Measurements from ENCODE around the gene SOX2. TPM values are rescaled to one million over a fixed set of nuclear protein-coding genes. Genes with fewer than 3 reads are reported as not detected.

The SOX2 gene
- total and polyA plus RNA-seq, 2 experiments from 2014 or later: not detected

- no peaks in the 10 kb centered on the region for H3K4me1 ChIP-seq (ENCODE audit: insufficient read depth)
- H3K9me3 ChIP-seq (ENCODE audit: low read depth): no peaks in the 10 kb centered on the region
- H2AFZ ChIP-seq: no peak overlapping the region
- no peaks in the 10 kb centered on the region for H3K9me2 ChIP-seq (ENCODE audit: insufficient read depth)
- H3K9ac ChIP-seq: no peak overlapping the region
- H4K20me1 ChIP-seq (ENCODE audit: insufficient read depth): no peaks in the 10 kb centered on the region
- H3K27ac ChIP-seq: no peak overlapping the region
- H3K4me3 ChIP-seq: no peak overlapping the region
- DNase-seq: no peak
- H3K4me2 ChIP-seq (ENCODE audit: unreplicated experiment): no peak overlapping the region
- no peak for TF ChIP-seq EZH2phosphoT487 (IDR thresholded peaks at IDR 0.05; ENCODE audit: insufficient read depth, low read depth)
- no peak for TF ChIP-seq EZH2 (IDR thresholded peaks at IDR 0.05; ENCODE audit: insufficient read depth, poor library complexity, severe bottlenecking)
- in situ Hi-C loops (cut with MboI): no loop called here
- 12 to 16% methylated on average over 6 of the region's 6 CpGs for WGBS, 2 experiments (ENCODE audit: low coverage in 1 of 2, low lambda C conversion rate in 2 of 2, missing lambda C conversion rate in 2 of 2)
- peaks cover 95% of the 10 kb centered on the region for H3K27me3 ChIP-seq (replicated peaks; ENCODE audit: insufficient read depth)
- H3K79me2 ChIP-seq (ENCODE audit: insufficient read depth): no peaks in the 10 kb centered on the region
- H3K36me3 ChIP-seq (ENCODE audit: low read depth): no peaks in the 10 kb centered on the region
- H3F3A ChIP-seq (ENCODE audit: insufficient read depth): no peaks in the 10 kb centered on the region
Measured at GRCh38 chr3:181717549-181718171, 5.9 kb downstream of the SOX2 start.

- in situ Hi-C loops (cut with MboI): no loop called here
- no peak overlapping the region for H3K27ac ChIP-seq
- H3K79me2 ChIP-seq (ENCODE audit: insufficient read depth): no peaks in the 10 kb centered on the region
- H3F3A ChIP-seq (ENCODE audit: insufficient read depth): no peaks in the 10 kb centered on the region
- H3K4me2 ChIP-seq (ENCODE audit: unreplicated experiment): no peak overlapping the region
- WGBS, 2 experiments (ENCODE audit: low coverage in 1 of 2, low lambda C conversion rate in 2 of 2, missing lambda C conversion rate in 2 of 2): 9 to 13% methylated on average over 3 of the region's 3 CpGs
- TF ChIP-seq EZH2phosphoT487 (IDR thresholded peaks at IDR 0.05; ENCODE audit: insufficient read depth, low read depth) (no peak), EZH2 (IDR thresholded peaks at IDR 0.05; ENCODE audit: insufficient read depth, poor library complexity, severe bottlenecking) (no peak)
- H3K4me1 ChIP-seq (ENCODE audit: insufficient read depth): no peaks in the 10 kb centered on the region
- no peak for DNase-seq
- H3K9me2 ChIP-seq (ENCODE audit: insufficient read depth): no peaks in the 10 kb centered on the region
- H4K20me1 ChIP-seq (ENCODE audit: insufficient read depth): no peaks in the 10 kb centered on the region
- H2AFZ ChIP-seq: no peak overlapping the region
- H3K9me3 ChIP-seq (ENCODE audit: low read depth): no peaks in the 10 kb centered on the region
- peaks cover 96% of the 10 kb centered on the region for H3K27me3 ChIP-seq (replicated peaks; ENCODE audit: insufficient read depth)
- H3K9ac ChIP-seq: no peak overlapping the region
- H3K4me3 ChIP-seq: no peak overlapping the region
- no peaks in the 10 kb centered on the region for H3K36me3 ChIP-seq (ENCODE audit: low read depth)
Measured at GRCh38 chr3:181718369-181718768, 6.6 kb downstream of the SOX2 start.

GRCh38 chr3:181718987-181719911 is 7.5 kb downstream of the SOX2 start:
- peaks cover 96% of the 10 kb centered on the region for H3K27me3 ChIP-seq (replicated peaks; ENCODE audit: insufficient read depth)
- no peaks in the 10 kb centered on the region for H3K9me2 ChIP-seq (ENCODE audit: insufficient read depth)
- H2AFZ ChIP-seq: no peak overlapping the region
- H4K20me1 ChIP-seq (ENCODE audit: insufficient read depth): no peaks in the 10 kb centered on the region
- no peaks in the 10 kb centered on the region for H3F3A ChIP-seq (ENCODE audit: insufficient read depth)
- 18 to 21% methylated on average over 40 to 48 of the region's 48 CpGs for WGBS, 2 experiments (ENCODE audit: low coverage in 1 of 2, low lambda C conversion rate in 2 of 2, missing lambda C conversion rate in 2 of 2)
- H3K9me3 ChIP-seq (ENCODE audit: low read depth): no peaks in the 10 kb centered on the region
- H3K79me2 ChIP-seq (ENCODE audit: insufficient read depth): no peaks in the 10 kb centered on the region
- no peak overlapping the region for H3K4me3 ChIP-seq
- no peak overlapping the region for H3K4me2 ChIP-seq (ENCODE audit: unreplicated experiment)
- DNase-seq: no peak
- H3K36me3 ChIP-seq (ENCODE audit: low read depth): no peaks in the 10 kb centered on the region
- TF ChIP-seq EZH2 (IDR thresholded peaks at IDR 0.05; ENCODE audit: insufficient read depth, poor library complexity, severe bottlenecking) (no peak), EZH2phosphoT487 (IDR thresholded peaks at IDR 0.05; ENCODE audit: insufficient read depth, low read depth) (no peak)
- no peaks in the 10 kb centered on the region for H3K4me1 ChIP-seq (ENCODE audit: insufficient read depth)
- H3K27ac ChIP-seq: no peak overlapping the region
- no peak overlapping the region for H3K9ac ChIP-seq
- in situ Hi-C loops (cut with MboI): no loop called here

- Histone ChIP-seq H3K4me1 (ENCODE audit: insufficient read depth) (no peaks in the 10 kb centered on the region), H3K9ac (no peak overlapping the region), H4K20me1 (ENCODE audit: insufficient read depth) (no peaks in the 10 kb centered on the region), H3K9me3 (ENCODE audit: low read depth) (no peaks in the 10 kb centered on the region), H3K4me2 (ENCODE audit: unreplicated experiment) (no peak overlapping the region), H3K79me2 (ENCODE audit: insufficient read depth) (no peaks in the 10 kb centered on the region), H2AFZ (no peak overlapping the region), H3K9me2 (ENCODE audit: insufficient read depth) (no peaks in the 10 kb centered on the region), H3K27ac (no peak overlapping the region), H3K27me3 (replicated peaks; ENCODE audit: insufficient read depth) (peaks cover 96% of the 10 kb centered on the region), H3K36me3 (ENCODE audit: low read depth) (no peaks in the 10 kb centered on the region), H3F3A (ENCODE audit: insufficient read depth) (no peaks in the 10 kb centered on the region), H3K4me3 (no peak overlapping the region)
- in situ Hi-C loops (cut with MboI): no loop called here
- 11 to 13% methylated on average over 23 of the region's 23 CpGs for WGBS, 2 experiments (ENCODE audit: low coverage in 1 of 2, low lambda C conversion rate in 2 of 2, missing lambda C conversion rate in 2 of 2)
- peak; percentile 14 for TF ChIP-seq EZH2 (IDR thresholded peaks at IDR 0.05; ENCODE audit: insufficient read depth, poor library complexity, severe bottlenecking)
- TF ChIP-seq EZH2phosphoT487 (IDR thresholded peaks at IDR 0.05; ENCODE audit: insufficient read depth, low read depth): no peak
- DNase-seq: no peak
Measured at GRCh38 chr3:181719991-181720680, 8.4 kb downstream of the SOX2 start.

Measured in GM23248 (cell line).